ENCODE data around the gene DGKG. TPM values are rescaled to one million over a fixed set of nuclear protein-coding genes. Genes with fewer than 3 reads are reported as not detected.

Gene DGKG
- total and polyA plus RNA-seq, 4 donors, result 2.1 to 13.7 (median 8.0) TPM

DNA sequence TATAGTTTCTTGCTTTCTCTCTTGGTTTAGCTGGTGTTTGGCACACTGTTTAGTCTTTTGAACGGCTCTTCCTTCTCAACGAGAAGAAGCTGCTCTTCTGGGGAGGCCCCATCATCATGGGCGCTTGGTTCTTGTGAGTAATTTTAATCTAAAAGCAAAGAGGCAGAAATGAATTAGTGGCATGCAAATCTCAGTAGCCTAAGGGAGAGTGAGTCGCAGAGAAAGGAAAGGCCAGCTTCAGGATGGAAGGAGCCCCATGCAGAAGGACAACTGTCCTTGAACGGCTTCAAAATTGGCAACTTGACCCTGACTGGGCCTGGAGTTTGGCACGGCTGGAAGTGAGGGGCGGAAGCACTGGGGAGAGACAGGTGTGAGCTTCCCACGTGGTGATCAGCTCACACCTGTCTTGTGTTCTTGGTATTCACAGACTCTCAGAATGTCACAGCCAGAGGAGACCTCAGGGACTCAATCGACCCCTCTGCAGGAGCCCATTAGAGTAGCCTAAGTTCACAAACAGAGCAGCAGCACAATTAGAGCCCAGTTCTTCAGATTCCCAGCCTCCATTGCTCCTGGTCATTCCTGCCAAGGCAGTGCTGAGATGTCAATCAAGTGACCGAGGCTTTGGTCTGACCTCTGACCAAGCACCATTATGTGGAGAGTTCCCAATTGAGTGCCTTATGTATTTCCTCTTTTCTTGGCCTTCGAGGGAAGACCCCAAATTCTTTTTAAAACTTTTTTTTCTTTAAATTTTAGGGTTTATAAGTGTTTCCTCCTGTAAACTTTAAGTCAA, 211.8 kb downstream of the DGKG start:
- H3K4me1 ChIP-seq (ENCODE audit: control insufficient read depth in 5 of 5, insufficient read depth in 5 of 5, low read length in 5 of 5), result peaks cover 0 to 3% (median 0%) of the 10 kb centered on the region in 5 donors
- H3K27me3 ChIP-seq (ENCODE audit: control insufficient read depth in 3 of 3, insufficient read depth in 3 of 3, low read length in 2 of 3), result no peaks in the 10 kb centered on the region
- no peak for DNase-seq
- TF ChIP-seq, protein P1, sequence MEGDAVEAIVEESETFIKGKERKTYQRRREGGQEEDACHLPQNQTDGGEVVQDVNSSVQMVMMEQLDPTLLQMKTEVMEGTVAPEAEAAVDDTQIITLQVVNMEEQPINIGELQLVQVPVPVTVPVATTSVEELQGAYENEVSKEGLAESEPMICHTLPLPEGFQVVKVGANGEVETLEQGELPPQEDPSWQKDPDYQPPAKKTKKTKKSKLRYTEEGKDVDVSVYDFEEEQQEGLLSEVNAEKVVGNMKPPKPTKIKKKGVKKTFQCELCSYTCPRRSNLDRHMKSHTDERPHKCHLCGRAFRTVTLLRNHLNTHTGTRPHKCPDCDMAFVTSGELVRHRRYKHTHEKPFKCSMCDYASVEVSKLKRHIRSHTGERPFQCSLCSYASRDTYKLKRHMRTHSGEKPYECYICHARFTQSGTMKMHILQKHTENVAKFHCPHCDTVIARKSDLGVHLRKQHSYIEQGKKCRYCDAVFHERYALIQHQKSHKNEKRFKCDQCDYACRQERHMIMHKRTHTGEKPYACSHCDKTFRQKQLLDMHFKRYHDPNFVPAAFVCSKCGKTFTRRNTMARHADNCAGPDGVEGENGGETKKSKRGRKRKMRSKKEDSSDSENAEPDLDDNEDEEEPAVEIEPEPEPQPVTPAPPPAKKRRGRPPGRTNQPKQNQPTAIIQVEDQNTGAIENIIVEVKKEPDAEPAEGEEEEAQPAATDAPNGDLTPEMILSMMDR (IDR thresholded peaks at IDR 0.05; ENCODE audit: control extremely low read depth, extremely low read depth), result no peak
- H3K9ac ChIP-seq (ENCODE audit: insufficient read depth in 1 of 2, low read length in 2 of 2), result no peak overlapping the region
- no peak for ATAC-seq (ENCODE audit: insufficient read depth, low FRiP score)
- H3K4me3 ChIP-seq, result no peak overlapping the region
- WGBS, 2 donors, result 76 to 83% methylated on average over 11 of the region's 11 CpGs
- no peaks in the 10 kb centered on the region for H3K9me3 ChIP-seq (ENCODE audit: control insufficient read depth in 4 of 4, insufficient read depth in 3 of 4, low read length in 3 of 4)
- H3K36me3 ChIP-seq (ENCODE audit: control insufficient read depth in 4 of 4, insufficient read depth in 4 of 4, low read length in 4 of 4), result no peaks in the 10 kb centered on the region
- H3K27ac ChIP-seq (ENCODE audit: low read depth in 1 of 2, low read length in 1 of 2), result no peak overlapping the region

DNA sequence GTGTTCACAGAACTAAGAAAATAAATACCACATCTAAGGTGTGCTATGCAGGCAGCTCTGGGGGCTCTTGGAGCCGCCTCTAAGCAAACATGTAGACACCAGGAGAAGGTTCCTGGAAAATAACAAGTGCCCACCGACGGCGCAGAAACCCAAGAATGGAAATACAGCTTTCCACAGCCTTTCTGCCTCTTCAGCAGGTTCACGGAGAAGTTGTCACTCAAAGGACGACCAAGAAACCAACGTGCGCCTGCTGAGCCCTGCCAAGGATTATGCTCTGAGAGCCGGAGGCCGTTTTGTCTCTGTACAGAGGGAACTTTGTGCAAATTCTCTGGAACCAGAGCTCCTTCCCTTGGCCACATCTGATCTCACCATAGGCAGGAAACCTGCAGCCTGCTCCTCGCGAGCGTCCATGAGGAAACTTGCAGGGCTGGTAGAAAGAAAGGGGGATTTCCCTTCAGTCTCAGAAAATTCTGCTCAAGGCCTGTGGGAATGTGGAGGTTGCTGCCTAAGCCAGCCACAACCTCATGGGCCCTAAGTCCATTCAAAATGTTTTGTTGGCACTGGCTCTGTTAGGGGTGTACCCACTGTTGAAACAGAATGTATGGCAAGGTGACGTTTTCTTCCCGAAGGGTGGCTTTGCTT, 212.6 kb downstream of the DGKG start:
- Histone ChIP-seq H3K36me3 (ENCODE audit: control insufficient read depth in 4 of 4, insufficient read depth in 4 of 4, low read length in 4 of 4) (no peaks in the 10 kb centered on the region), H3K4me1 (ENCODE audit: control insufficient read depth in 5 of 5, insufficient read depth in 5 of 5, low read length in 5 of 5) (peaks cover 0 to 3% (median 0%) of the 10 kb centered on the region in 5 donors), H3K9ac (ENCODE audit: insufficient read depth in 1 of 2, low read length in 2 of 2) (no peak overlapping the region), H3K27ac (ENCODE audit: low read depth in 1 of 2, low read length in 1 of 2) (no peak overlapping the region), H3K9me3 (ENCODE audit: control insufficient read depth in 4 of 4, insufficient read depth in 3 of 4, low read length in 3 of 4) (no peaks in the 10 kb centered on the region), H3K27me3 (ENCODE audit: control insufficient read depth in 3 of 3, insufficient read depth in 3 of 3, low read length in 2 of 3) (no peaks in the 10 kb centered on the region), H3K4me3 (no peak overlapping the region)
- DNase-seq (no peak), ATAC-seq (ENCODE audit: insufficient read depth, low FRiP score) (no peak)
- TF ChIP-seq, protein P1 (IDR thresholded peaks at IDR 0.05; ENCODE audit: control extremely low read depth, extremely low read depth), result no peak
- WGBS, 2 donors, result 85% methylated on average over 15 of the region's 15 CpGs

DNA sequence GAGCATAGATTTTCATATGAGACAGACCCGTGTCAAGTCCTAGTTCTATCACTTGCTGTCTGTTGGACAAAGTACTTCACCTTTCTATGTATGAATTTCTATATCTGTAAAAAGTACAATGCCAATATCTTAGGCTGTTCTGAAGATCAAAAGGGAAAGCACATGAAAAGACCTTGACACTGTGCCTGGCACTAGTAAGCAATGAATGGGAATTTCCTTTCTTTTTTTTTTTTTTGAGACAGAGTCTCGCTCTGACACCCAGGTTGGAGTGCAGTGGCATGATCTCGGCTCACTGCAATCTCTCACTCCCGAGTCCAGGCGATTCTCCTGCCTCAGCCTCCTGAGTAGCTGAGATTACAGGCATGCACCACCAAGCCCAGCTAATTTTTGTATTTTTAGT, 217.8 kb downstream of the DGKG start:
- Histone ChIP-seq H3K27ac (ENCODE audit: low read depth in 1 of 2, low read length in 1 of 2) (no peak overlapping the region), H3K9me3 (ENCODE audit: control insufficient read depth in 4 of 4, insufficient read depth in 3 of 4, low read length in 3 of 4) (no peaks in the 10 kb centered on the region), H3K9ac (ENCODE audit: insufficient read depth in 1 of 2, low read length in 2 of 2) (no peak overlapping the region), H3K4me1 (ENCODE audit: control insufficient read depth in 5 of 5, insufficient read depth in 5 of 5, low read length in 5 of 5) (no peaks in the 10 kb centered on the region), H3K27me3 (ENCODE audit: control insufficient read depth in 3 of 3, insufficient read depth in 3 of 3, low read length in 2 of 3) (no peaks in the 10 kb centered on the region), H3K4me3 (no peak overlapping the region), H3K36me3 (ENCODE audit: control insufficient read depth in 4 of 4, insufficient read depth in 4 of 4, low read length in 4 of 4) (no peaks in the 10 kb centered on the region)
- ATAC-seq (ENCODE audit: insufficient read depth, low FRiP score), result no peak
- TF ChIP-seq, protein P1 (IDR thresholded peaks at IDR 0.05; ENCODE audit: control extremely low read depth, extremely low read depth), result no peak
- no peak for DNase-seq
- WGBS, 2 donors, result 89 to 95% methylated on average over 5 of the region's 5 CpGs
